Measurements from ENCODE around the gene ANXA2.

The ANXA2 gene

GRCh38 chr15:60356832-60357231 lies 41.0 kb downstream of the ANXA2 start:
- Histone ChIP-seq H2AFZ (ENCODE audit: low read length) (no peak overlapping the region), H3K27me3 (ENCODE audit: insufficient read depth, low read length, poor library complexity, severe bottlenecking) (no peaks in the 10 kb centered on the region), H3K4me2 (ENCODE audit: low read depth, low read length, poor library complexity, severe bottlenecking) (no peak overlapping the region), H3K4me1 (ENCODE audit: insufficient read depth, low read length, poor library complexity, severe bottlenecking) (no peaks in the 10 kb centered on the region), H3K9ac (ENCODE audit: low read depth, low read length, poor library complexity, severe bottlenecking) (no peak overlapping the region), H3F3A (ENCODE audit: low read depth) (no peaks in the 10 kb centered on the region), H3K4me3 (ENCODE audit: low read length, poor library complexity, severe bottlenecking) (no peak overlapping the region), H3K9me3 (ENCODE audit: insufficient read depth, low read depth, low read length) (no peaks in the 10 kb centered on the region; the same call in 1 of the 2 replicates), H4K20me1 (ENCODE audit: insufficient read depth, low read length, poor library complexity, severe bottlenecking) (no peaks in the 10 kb centered on the region), H3K9me2 (replicated peaks; ENCODE audit: low read depth, low read length) (no peaks in the 10 kb centered on the region), H3K36me3 (ENCODE audit: insufficient read depth, low read length) (peaks cover 51% of the 10 kb centered on the region; the same call in 1 of the 2 replicates), H3K79me2 (ENCODE audit: insufficient read depth, low read length) (no peaks in the 10 kb centered on the region)
- no peak for TF ChIP-seq EZH2phosphoT487 (IDR thresholded peaks at IDR 0.05; ENCODE audit: borderline replicate concordance)
- TF ChIP-seq CTCF (conservative IDR thresholded peaks at IDR 0.05; ENCODE audit: low read length), result no peak

DNA sequence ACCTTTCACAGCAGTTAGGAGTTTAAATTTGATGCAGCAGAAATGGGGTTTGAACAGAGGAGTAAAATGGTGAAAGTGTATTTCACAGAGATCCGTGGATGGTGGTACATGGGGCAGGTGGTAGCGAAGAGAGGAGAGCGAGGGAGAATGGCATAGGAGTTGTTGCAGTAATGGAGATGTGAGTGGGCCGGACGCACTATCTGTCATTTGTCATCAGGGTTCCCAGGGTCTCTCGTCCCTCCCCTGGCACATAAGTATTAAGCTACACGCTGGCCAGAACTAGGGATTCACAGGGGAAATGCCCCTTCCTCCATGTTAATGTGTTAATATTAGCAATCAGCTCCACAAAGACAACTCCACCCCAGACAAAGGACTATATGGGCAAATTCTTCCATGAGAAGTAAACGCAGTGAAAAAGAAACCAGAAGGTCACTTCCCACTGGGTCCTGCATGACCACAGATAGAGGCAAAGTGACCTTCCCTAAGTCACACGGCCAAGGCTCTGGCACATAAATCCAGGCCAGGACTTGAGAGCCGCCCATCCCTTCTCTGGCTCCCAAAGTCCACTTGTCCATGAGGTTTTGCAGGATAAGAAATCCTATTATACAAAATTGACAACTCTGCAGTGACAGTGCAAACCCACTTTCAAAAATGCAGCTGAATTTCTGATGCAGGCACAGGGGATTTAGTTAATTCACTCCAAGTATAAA lies 42.5 kb downstream of the ANXA2 start:
- H3K4me3 ChIP-seq (ENCODE audit: low read length, poor library complexity, severe bottlenecking), result no peak overlapping the region
- H3K9ac ChIP-seq (ENCODE audit: low read depth, low read length, poor library complexity, severe bottlenecking), result no peak overlapping the region
- H3K27me3 ChIP-seq (ENCODE audit: insufficient read depth, low read length, poor library complexity, severe bottlenecking), result no peaks in the 10 kb centered on the region
- peaks cover 2% of the 10 kb centered on the region; the same call in 1 of the 2 replicates for H3F3A ChIP-seq (ENCODE audit: low read depth)
- H3K4me1 ChIP-seq (ENCODE audit: insufficient read depth, low read length, poor library complexity, severe bottlenecking), result no peaks in the 10 kb centered on the region
- H2AFZ ChIP-seq (ENCODE audit: low read length), result no peak overlapping the region
- no peaks in the 10 kb centered on the region for H4K20me1 ChIP-seq (ENCODE audit: insufficient read depth, low read length, poor library complexity, severe bottlenecking)
- H3K4me2 ChIP-seq (ENCODE audit: low read depth, low read length, poor library complexity, severe bottlenecking), result no peak overlapping the region
- H3K79me2 ChIP-seq (ENCODE audit: insufficient read depth, low read length), result no peaks in the 10 kb centered on the region
- H3K36me3 ChIP-seq (ENCODE audit: insufficient read depth, low read length), result peaks cover 62% of the 10 kb centered on the region; the same call in 1 of the 2 replicates
- no peaks in the 10 kb centered on the region for H3K9me2 ChIP-seq (replicated peaks; ENCODE audit: low read depth, low read length)
- H3K9me3 ChIP-seq (ENCODE audit: insufficient read depth, low read depth, low read length), result no peaks in the 10 kb centered on the region; the same call in 1 of the 2 replicates
- TF ChIP-seq EZH2phosphoT487 (IDR thresholded peaks at IDR 0.05; ENCODE audit: borderline replicate concordance) (no peak), CTCF (conservative IDR thresholded peaks at IDR 0.05; ENCODE audit: low read length) (no peak)

GRCh38 chr15:60353245-60353920 lies 44.4 kb downstream of the ANXA2 start:
- H3F3A ChIP-seq (ENCODE audit: low read depth), result peaks cover 4% of the 10 kb centered on the region; the same call in 1 of the 2 replicates
- no peaks in the 10 kb centered on the region for H3K79me2 ChIP-seq (ENCODE audit: insufficient read depth, low read length)
- H3K27me3 ChIP-seq (ENCODE audit: insufficient read depth, low read length, poor library complexity, severe bottlenecking), result no peaks in the 10 kb centered on the region
- no peak overlapping the region for H3K9ac ChIP-seq (ENCODE audit: low read depth, low read length, poor library complexity, severe bottlenecking)
- no peak overlapping the region for H2AFZ ChIP-seq (ENCODE audit: low read length)
- H3K4me2 ChIP-seq (ENCODE audit: low read depth, low read length, poor library complexity, severe bottlenecking), result no peak overlapping the region
- no peaks in the 10 kb centered on the region for H3K4me1 ChIP-seq (ENCODE audit: insufficient read depth, low read length, poor library complexity, severe bottlenecking)
- H3K36me3 ChIP-seq (ENCODE audit: insufficient read depth, low read length), result peaks cover 53% of the 10 kb centered on the region; the same call in 1 of the 2 replicates
- H4K20me1 ChIP-seq (ENCODE audit: insufficient read depth, low read length, poor library complexity, severe bottlenecking), result no peaks in the 10 kb centered on the region
- H3K9me2 ChIP-seq (replicated peaks; ENCODE audit: low read depth, low read length), result no peaks in the 10 kb centered on the region
- no peak for TF ChIP-seq EZH2phosphoT487 (IDR thresholded peaks at IDR 0.05; ENCODE audit: borderline replicate concordance)
- TF ChIP-seq CTCF (conservative IDR thresholded peaks at IDR 0.05; ENCODE audit: low read length), result no peak
- H3K4me3 ChIP-seq (ENCODE audit: low read length, poor library complexity, severe bottlenecking), result no peak overlapping the region
- no peaks in the 10 kb centered on the region; the same call in 1 of the 2 replicates for H3K9me3 ChIP-seq (ENCODE audit: insufficient read depth, low read depth, low read length)

Data from Loucy (cell line).